ENCODE results near the gene KPNA3. TPM values are rescaled to one million over a fixed set of nuclear protein-coding genes. Genes with fewer than 3 reads are reported as not detected.
A peak's percentile ranks its signal among the peaks of the same experiment; 100 is the strongest.

KPNA3 gene
- total RNA-seq, 1 donor from 2014 or later, result 60.0 TPM

DNA sequence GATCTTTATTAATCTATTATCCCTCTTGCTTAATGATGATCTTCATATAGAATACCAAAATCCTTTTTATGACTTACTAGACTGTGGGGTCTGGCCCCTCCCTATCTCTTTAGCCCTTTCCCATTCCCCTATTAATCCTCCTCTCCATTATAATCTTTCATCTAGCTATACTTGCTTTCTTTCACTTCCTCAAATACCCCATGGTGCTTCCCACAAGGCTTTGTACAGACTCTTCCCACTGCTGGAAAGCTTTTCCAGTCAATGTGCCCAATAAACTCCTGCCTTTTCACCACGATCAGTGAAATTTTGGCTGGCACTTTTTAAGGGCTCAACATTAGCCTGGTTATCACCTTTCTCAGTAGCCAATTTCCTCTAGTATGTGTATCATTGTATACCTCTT is 98.0 kb downstream of the KPNA3 start:
- TF ChIP-seq, protein P1, sequence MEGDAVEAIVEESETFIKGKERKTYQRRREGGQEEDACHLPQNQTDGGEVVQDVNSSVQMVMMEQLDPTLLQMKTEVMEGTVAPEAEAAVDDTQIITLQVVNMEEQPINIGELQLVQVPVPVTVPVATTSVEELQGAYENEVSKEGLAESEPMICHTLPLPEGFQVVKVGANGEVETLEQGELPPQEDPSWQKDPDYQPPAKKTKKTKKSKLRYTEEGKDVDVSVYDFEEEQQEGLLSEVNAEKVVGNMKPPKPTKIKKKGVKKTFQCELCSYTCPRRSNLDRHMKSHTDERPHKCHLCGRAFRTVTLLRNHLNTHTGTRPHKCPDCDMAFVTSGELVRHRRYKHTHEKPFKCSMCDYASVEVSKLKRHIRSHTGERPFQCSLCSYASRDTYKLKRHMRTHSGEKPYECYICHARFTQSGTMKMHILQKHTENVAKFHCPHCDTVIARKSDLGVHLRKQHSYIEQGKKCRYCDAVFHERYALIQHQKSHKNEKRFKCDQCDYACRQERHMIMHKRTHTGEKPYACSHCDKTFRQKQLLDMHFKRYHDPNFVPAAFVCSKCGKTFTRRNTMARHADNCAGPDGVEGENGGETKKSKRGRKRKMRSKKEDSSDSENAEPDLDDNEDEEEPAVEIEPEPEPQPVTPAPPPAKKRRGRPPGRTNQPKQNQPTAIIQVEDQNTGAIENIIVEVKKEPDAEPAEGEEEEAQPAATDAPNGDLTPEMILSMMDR (IDR thresholded peaks at IDR 0.05; ENCODE audit: borderline replicate concordance), result no peak

DNA sequence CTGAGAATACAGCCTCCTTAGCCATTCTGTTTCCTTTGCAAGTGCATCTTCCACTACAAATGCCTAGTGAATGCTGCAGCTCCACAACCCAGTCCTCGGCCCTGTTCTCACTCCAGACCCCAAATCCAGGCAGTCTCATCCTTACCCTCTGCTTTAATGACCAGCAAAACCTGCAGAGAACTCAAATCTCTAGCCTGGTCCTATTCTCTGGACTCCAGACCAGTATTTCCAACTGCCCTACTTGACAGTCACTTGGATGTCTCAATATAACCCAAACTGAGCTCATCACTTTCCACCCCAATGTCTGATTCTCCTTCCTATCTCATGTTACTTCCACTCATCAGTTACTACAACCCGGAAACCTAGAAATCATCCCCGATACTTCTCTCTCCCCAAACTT is 98.6 kb downstream of the KPNA3 start:
- TF ChIP-seq, protein P1 (IDR thresholded peaks at IDR 0.05; ENCODE audit: borderline replicate concordance), result no peak

More for the DNA sequence above, 98.0 kb downstream of the KPNA3 start:
- H3K36me3 ChIP-seq, result peaks cover 19% of the 10 kb centered on the region
- H3K27ac ChIP-seq (replicated peaks), result no peak overlapping the region
- intact Hi-C loops (cut with micrococcal nuclease), result loop anchor here (10.0 kb wide), 1 partner anchor 100 kb away; the partner anchor contains the start of gene KPNA3
- H3K4me1 ChIP-seq, result peaks cover 18% of the 10 kb centered on the region
- H3K4me3 ChIP-seq, result no peak overlapping the region
- no peaks in the 10 kb centered on the region for H3K27me3 ChIP-seq (ENCODE audit: low read depth)
- H3K9me3 ChIP-seq (replicated peaks), result no peaks in the 10 kb centered on the region
- DNase-seq, result no peak

DNA sequence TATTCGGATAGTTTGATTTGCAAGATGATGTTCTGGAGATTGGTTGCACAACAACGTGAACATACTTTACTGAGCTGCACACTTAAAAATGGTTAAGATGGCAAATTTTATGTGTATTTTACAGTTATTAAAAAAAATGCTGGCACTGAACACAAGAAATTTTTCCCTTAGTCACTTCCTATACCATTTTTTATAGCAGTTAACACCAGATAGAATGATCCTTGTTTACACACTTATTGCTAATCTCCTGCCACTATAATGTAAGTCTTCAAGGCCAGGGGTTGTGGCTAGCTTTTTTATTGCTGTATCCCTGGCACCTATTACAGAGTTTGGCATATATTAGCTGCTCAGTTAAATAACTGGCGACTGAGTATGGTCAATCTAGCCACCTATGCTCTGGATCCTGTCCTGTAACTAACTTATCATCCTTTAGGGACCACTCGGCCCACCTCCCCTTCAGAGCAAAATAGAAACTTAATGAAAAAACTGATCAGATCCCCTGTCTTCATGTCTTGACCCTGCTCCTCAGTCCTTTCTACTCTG is 99.2 kb downstream of the KPNA3 start:
- intact Hi-C loops (cut with micrococcal nuclease), result loop anchor here (10.0 kb wide), 1 partner anchor 102 kb away; the partner anchor contains the start of gene KPNA3
- TF ChIP-seq, protein P1 (IDR thresholded peaks at IDR 0.05; ENCODE audit: borderline replicate concordance), result no peak
- no peaks in the 10 kb centered on the region for H3K9me3 ChIP-seq (replicated peaks)
- no peak overlapping the region for H3K27ac ChIP-seq (replicated peaks)
- H3K27me3 ChIP-seq (ENCODE audit: low read depth), result no peaks in the 10 kb centered on the region
- H3K4me3 ChIP-seq, result no peak overlapping the region
- DNase-seq, result no peak
- peaks cover 18% of the 10 kb centered on the region for H3K4me1 ChIP-seq
- H3K36me3 ChIP-seq, result peaks cover 11% of the 10 kb centered on the region

More for the DNA sequence above, 98.6 kb downstream of the KPNA3 start:
- peaks cover 16% of the 10 kb centered on the region for H3K36me3 ChIP-seq
- no peaks in the 10 kb centered on the region for H3K9me3 ChIP-seq (replicated peaks)
- H3K27ac ChIP-seq (replicated peaks), result no peak overlapping the region
- DNase-seq, result no peak
- intact Hi-C loops (cut with micrococcal nuclease), result loop anchor here (10.0 kb wide), 1 partner anchor 101 kb away; the partner anchor contains the start of gene KPNA3
- H3K27me3 ChIP-seq (ENCODE audit: low read depth), result no peaks in the 10 kb centered on the region
- H3K4me3 ChIP-seq, result no peak overlapping the region
- H3K4me1 ChIP-seq, result peaks cover 18% of the 10 kb centered on the region

DNA sequence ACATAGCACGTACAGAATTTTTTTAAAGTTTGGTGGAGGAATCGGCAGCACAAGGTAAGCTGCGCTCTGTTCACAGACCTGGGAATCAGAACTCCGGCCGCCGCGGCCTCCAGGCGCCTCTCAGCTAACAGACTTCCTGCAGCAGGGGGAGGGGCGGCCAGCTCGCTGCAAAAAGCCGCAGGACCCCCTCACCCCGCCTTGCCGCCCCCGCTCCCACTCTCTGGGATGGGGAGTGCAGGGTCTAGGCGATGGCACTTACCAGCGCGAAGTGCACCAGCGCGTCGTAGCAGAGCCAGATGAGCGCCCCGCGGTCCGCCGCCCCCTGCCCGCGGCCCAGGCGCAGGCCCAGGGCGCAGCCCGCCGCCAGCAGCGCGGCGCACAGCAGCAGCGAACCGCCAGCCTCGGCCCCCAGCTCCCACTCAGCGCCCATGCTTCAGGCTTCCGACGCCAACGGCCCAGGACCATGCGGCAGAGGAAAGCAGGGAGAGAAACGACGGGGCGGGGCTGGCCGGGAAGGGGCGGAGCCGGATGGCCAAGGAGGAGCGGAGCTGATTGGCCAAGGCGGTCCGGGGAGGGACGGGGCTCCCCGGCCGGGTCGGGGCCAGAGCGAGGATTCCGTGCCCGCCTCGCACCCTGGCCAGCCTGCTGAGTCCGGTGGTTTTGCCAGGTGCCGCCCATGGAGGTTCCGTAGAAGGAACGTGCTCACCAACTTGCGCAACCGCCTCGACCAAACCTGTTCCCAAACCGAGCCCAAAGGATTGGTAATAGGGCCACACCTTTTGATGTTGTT is 101.3 kb downstream of the KPNA3 start, which contains the start of gene EBPL:
Gene EBPL (minus strand): TSS at position 492 of the 790 bp plus-strand sequence. CDS start 62 bp downstream, at position 430.
- peak within 1 kb of the TSS; percentile 83 for H3K4me3 ChIP-seq
- intact Hi-C loops (cut with micrococcal nuclease), result loop anchor here (10.0 kb wide), 1 partner anchor 104 kb away; the partner anchor contains the start of gene KPNA3
- H3K4me1 ChIP-seq, result peaks cover 18% of the 10 kb centered on the region
- no peaks in the 10 kb centered on the region for H3K27me3 ChIP-seq (ENCODE audit: low read depth)
- H3K36me3 ChIP-seq, result no peaks in the 10 kb centered on the region
- TF ChIP-seq, protein P1 (IDR thresholded peaks at IDR 0.05; ENCODE audit: borderline replicate concordance), result no peak
- H3K9me3 ChIP-seq (replicated peaks), result no peaks in the 10 kb centered on the region
- peak within 1 kb of the TSS; percentile 84 for H3K27ac ChIP-seq (replicated peaks)
- DNase-seq, result peak; percentile 93

DNA sequence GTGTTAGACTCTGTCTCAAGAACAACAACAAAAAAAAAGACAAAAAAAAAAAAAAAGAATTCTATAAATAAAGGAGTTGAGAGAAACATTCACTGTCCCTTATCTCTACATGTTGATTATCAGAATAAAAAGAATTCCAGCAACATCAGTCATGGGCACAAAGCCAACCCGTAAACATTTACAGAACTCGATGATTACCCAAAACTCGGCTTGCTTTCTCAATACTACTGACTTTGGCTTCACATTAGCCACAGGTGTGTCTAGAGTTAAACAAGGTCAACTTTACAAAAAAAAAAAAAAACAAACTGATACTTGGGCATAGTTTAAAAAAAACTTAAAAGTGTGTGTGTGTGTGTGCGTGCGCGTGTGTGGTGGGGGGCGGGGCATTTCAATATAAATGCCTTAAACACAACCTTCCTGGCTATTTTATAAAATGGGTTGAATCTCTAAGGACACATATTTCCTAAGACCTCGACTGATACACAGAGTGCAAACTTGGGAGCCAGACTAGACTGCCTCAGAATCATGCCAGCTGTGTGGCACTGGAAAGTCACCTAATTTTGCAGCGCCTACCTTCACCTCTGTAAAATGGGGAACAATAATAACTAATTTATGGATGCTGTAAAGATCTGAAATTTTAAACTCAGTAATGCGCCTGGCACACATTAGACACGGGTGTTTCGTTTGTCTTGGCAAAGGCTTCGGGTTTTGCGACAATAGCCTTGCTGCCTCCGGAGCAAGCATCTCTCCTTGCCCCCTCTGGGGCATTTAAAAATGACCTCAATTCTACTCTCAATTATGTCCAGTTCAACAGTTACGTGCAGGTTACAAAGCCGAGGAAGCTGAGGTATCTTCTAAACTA is 102.1 kb downstream of the KPNA3 start:
- Histone ChIP-seq H3K4me3 (peak overlapping the region; percentile 83), H3K36me3 (no peaks in the 10 kb centered on the region), H3K4me1 (peaks cover 18% of the 10 kb centered on the region), H3K27ac (replicated peaks) (peak overlapping the region; percentile 84), H3K9me3 (replicated peaks) (no peaks in the 10 kb centered on the region), H3K27me3 (ENCODE audit: low read depth) (no peaks in the 10 kb centered on the region)
- DNase-seq, result no peak
- TF ChIP-seq, protein P1 (IDR thresholded peaks at IDR 0.05; ENCODE audit: borderline replicate concordance), result no peak
- intact Hi-C loops (cut with micrococcal nuclease), result loop anchor here (10.0 kb wide), 1 partner anchor 104 kb away; the partner anchor contains the start of gene KPNA3

All from left ventricle myocardium inferior (tissue), 1 donor.